Fibroblast of mammary gland (primary cell): Measurements from ENCODE around the gene IZUMO2.
A peak's percentile ranks its signal among the peaks of the same experiment; 100 is the strongest.
"Not testable (repeated sequence)": the region's sequence is repeated elsewhere in the genome, so short reads cannot be mapped to it uniquely, and the experiment has no call there.

ENCODE experiments used
- DNase-seq: peaks from one replicate; pipeline ENCODE4 v3.0.0-alpha.2; 2010; ENCODE audit warnings: low read depth
- H3K4me3 ChIP-seq: 2 replicates; pipeline ENCODE4 v1.5.1; 2011; ENCODE audit warnings: low read depth, mild to moderate bottlenecking, low read length, moderate library complexity; ENCODE audit not compliant: control insufficient read depth
- CTCF ChIP-seq: conservative IDR thresholded peaks from 2 replicates; pipeline ENCODE4 v1.5.1; 2011; ENCODE audit warnings: low read depth, low read length, inconsistent platforms; ENCODE audit not compliant: control insufficient read depth, insufficient read depth

Gene IZUMO2

GRCh38 chr19:50147462-50148423 lies 15.3 kb downstream of the IZUMO2 start:
- TF ChIP-seq CTCF, result peak; percentile 48
- peak; percentile 97 for DNase-seq

GRCh38 chr19:50141921-50142320 lies 21.2 kb downstream of the IZUMO2 start:
- DNase-seq, H3K4me3 ChIP-seq: not testable (repeated sequence)

More at GRCh38 chr19:50147462-50148423, 15.3 kb downstream of the IZUMO2 start:
- peak overlapping the region; percentile 84 for H3K4me3 ChIP-seq

- not testable (repeated sequence) for DNase-seq, H3K4me3 ChIP-seq
Measured at GRCh38 chr19:50140118-50140845, 22.8 kb downstream of the IZUMO2 start.

- DNase-seq, H3K4me3 ChIP-seq: not testable (repeated sequence)
Measured at GRCh38 chr19:50136603-50137365, 26.3 kb downstream of the IZUMO2 start.

- DNase-seq, H3K4me3 ChIP-seq: not testable (repeated sequence)
Measured at GRCh38 chr19:50135856-50136602, 27.1 kb downstream of the IZUMO2 start.

DNA sequence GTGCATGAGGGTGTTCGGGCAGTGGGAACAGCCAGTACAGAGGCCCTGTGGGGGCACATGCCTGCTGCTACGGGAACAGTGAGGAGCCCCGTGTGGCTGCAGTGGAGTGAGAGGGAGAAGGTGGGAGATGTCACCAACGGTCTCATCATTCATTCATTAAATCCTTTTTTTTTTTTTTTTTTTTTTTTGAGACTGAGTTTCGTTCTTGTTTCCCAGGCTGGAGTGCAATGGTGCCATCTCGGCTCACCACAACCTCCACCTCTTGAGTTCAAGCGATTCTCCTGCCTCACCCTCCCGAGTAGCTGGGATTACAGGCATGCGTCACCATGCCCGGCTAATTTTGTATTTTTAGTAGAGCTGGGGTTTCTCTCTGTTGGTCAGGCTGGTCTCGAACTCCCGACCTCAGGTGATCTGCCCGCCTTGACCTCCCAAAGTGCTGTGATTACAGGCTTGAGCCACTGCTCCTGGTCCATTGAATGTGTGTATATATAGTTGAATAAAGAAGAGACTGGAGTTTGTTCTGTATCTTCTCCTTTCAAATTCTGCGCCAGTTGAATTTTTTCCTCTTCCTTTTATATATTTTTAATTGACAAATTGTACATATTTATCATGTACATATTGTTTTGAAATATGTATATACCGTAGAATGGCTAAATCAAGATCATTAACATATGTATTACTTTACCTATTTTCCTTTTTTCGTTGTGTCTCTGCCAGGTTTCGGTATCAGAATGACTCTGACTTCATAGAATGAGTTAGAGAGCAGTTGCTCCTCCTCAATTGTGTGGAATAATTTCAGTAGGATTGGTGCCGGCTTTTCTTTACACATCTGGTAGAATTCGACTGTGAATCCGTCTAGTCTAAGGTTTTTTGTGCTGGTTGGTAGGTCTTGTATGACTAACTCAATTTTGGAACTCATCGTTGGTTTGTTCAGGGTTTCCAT lies 28.0 kb downstream of the IZUMO2 start:
- H3K4me3 ChIP-seq, DNase-seq: not testable (repeated sequence)

- H3K4me3 ChIP-seq, result not testable (repeated sequence)
Measured at GRCh38 chr19:50133518-50134492, 29.3 kb downstream of the IZUMO2 start.

GRCh38 chr19:50104012-50104411 lies 59.1 kb downstream of the IZUMO2 start:
- DNase-seq, H3K4me3 ChIP-seq: not testable (repeated sequence)

More at GRCh38 chr19:50133518-50134492, 29.3 kb downstream of the IZUMO2 start:
- not testable (repeated sequence) for DNase-seq

DNA sequence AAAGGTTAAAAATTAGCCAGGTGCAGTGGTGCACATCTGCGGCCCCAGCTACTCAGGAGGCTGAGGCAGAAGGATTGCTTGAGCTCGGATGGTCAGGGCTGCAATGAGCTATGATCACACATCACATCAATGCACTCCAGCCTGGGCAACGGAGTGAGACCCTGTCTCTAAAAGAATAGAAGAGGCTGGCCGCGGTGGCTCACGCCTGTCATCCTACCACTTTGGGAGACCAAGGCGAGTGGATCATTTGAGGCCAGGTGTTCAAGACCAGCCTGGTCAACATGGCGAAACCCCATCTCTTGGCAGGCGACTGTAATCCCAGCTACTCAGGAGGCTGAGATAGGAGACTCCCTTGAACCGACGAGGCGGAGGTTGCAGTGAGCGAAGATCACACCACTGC lies 59.7 kb downstream of the IZUMO2 start:
- DNase-seq, result not testable (repeated sequence)

More for the DNA sequence above, 59.7 kb downstream of the IZUMO2 start:
- H3K4me3 ChIP-seq, result not testable (repeated sequence)
